ENCODE results near the gene LTN1.

The LTN1 gene

DNA sequence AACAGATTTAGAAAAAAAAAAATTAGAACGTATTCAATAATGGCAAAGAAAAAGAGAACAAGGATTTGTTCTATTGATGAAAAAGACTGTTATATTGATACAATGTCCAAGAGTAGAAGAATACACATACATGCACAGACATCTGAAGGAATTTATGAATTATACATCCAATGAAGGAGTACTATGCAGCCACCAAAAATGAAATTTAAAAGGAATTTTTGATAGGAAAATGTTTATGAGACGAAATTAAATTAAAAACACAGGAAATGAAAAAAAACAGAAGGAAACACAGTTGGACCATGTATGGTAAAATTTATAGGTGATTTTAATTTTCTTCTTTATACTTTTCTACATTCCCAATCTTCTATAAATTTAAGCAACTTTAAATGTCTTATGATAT is 110.3 kb downstream of the LTN1 start:
- DNase-seq, result no peak
- no peak for ATAC-seq
